ENCODE measurements around the gene MYRF. TPM values are rescaled to one million over a fixed set of nuclear protein-coding genes. Genes with fewer than 3 reads are reported as not detected.

MYRF gene
- total RNA-seq, 4 donors from 2014 or later = 6.4 to 106 (median 12.7) TPM

- Histone ChIP-seq H3K27ac (peak overlapping the region; percentile 91 to 98), H3K4me3 (peak overlapping the region; percentile 66 to 84), H3K27me3 (no peaks in the 10 kb centered on the region), H3K9me3 (no peaks in the 10 kb centered on the region), H3K4me1 (peaks cover 0 to 5% of the 10 kb centered on the region in 2 donors), H3K36me3 (no peaks in the 10 kb centered on the region)
- intact Hi-C loops (cut with DNase I; ENCODE audit: low total_unique reads) = loop anchor here (10.0 kb wide), 1 partner anchor 103 kb away; the partner anchor contains the start of gene FADS3
- peak; percentile 78 to 80 for DNase-seq
- TF ChIP-seq POLR2A (IDR thresholded peaks at IDR 0.05) (no peak), CTCF (IDR thresholded peaks at IDR 0.05) (no peak)
These were observed 39.4 kb downstream of the MYRF start for GRCh38 chr11:61791737-61792309.

GRCh38 chr11:61792310-61793082 lies 40.1 kb downstream of the MYRF start, which contains the start of the genes FEN1 and TMEM258:
FEN1 (plus strand) TSS chr11:61792911; CDS start chr11:61795362, 2,451 bp downstream.
TMEM258 (minus strand) TSS chr11:61792599; CDS start chr11:61792558, 41 bp downstream.
- H3K4me1 ChIP-seq = peaks cover 3 to 5% of the 10 kb centered on the region in 2 donors
- peak; percentile 84 to 86 for DNase-seq
- no peaks in the 10 kb centered on the region for H3K36me3 ChIP-seq
- intact Hi-C loops (cut with DNase I; ENCODE audit: low total_unique reads) = loop anchor here (10.0 kb wide), 1 partner anchor 102 kb away; the partner anchor contains the start of gene FADS3
- TF ChIP-seq CTCF (IDR thresholded peaks at IDR 0.05) = peak in 1 of 4 experiments; percentile 47
- peak in 1 of 2 donors; percentile 72 for TF ChIP-seq POLR2A (IDR thresholded peaks at IDR 0.05)
- no peaks in the 10 kb centered on the region for H3K27me3 ChIP-seq
- peak within 1 kb of the TSS; percentile 66 to 84 for H3K4me3 ChIP-seq
- peak within 1 kb of the TSS; percentile 91 to 98 for H3K27ac ChIP-seq
- H3K9me3 ChIP-seq = no peaks in the 10 kb centered on the region

- intact Hi-C loops (cut with DNase I; ENCODE audit: low total_unique reads) = loop anchor here (10.0 kb wide), 1 partner anchor 102 kb away; the partner anchor contains the start of gene FADS3
- peak overlapping the region; percentile 66 to 84 for H3K4me3 ChIP-seq
- peaks cover 4 to 5% of the 10 kb centered on the region in 2 donors for H3K4me1 ChIP-seq
- no peaks in the 10 kb centered on the region for H3K27me3 ChIP-seq
- TF ChIP-seq POLR2A (IDR thresholded peaks at IDR 0.05) (no peak), CTCF (IDR thresholded peaks at IDR 0.05) (no peak)
- H3K9me3 ChIP-seq = no peaks in the 10 kb centered on the region
- peak overlapping the region; percentile 91 to 98 for H3K27ac ChIP-seq
- no peak for DNase-seq
- no peaks in the 10 kb centered on the region for H3K36me3 ChIP-seq
These were observed 40.8 kb downstream of the MYRF start for GRCh38 chr11:61793083-61793828.

- TF ChIP-seq POLR2A (IDR thresholded peaks at IDR 0.05) (no peak), CTCF (IDR thresholded peaks at IDR 0.05) (no peak)
- H3K4me1 ChIP-seq = peaks cover 4 to 5% of the 10 kb centered on the region in 2 donors
- H3K27me3 ChIP-seq = no peaks in the 10 kb centered on the region
- no peaks in the 10 kb centered on the region for H3K9me3 ChIP-seq
- no peaks in the 10 kb centered on the region for H3K36me3 ChIP-seq
- DNase-seq = no peak
- no peak overlapping the region for H3K27ac ChIP-seq
- H3K4me3 ChIP-seq = no peak overlapping the region
- intact Hi-C loops (cut with DNase I; ENCODE audit: low total_unique reads) = loop anchor here (10.0 kb wide), 1 partner anchor 101 kb away; the partner anchor contains the start of gene FADS3
These were observed 41.4 kb downstream of the MYRF start for GRCh38 chr11:61793829-61794204.
